H1 (cell line): ENCODE data around the gene MEGF9. TPM values are rescaled to one million over a fixed set of nuclear protein-coding genes. Genes with fewer than 3 reads are reported as not detected.

ENCODE experiments used
- ASH2L ChIP-seq: fragments of 200-600, 300-600 bp; sonication (generic); IDR thresholded peaks from one replicate; pipeline ENCODE4 v1.7.1; 2017; ENCODE audit warnings: low read length
- BCL11A ChIP-seq, 2 experiments: IDR thresholded peaks; one replicate each; pipeline ENCODE4 v1.6.1; 2011; ENCODE audit warnings: low read depth in 2 of 2, low read length in 2 of 2, mild to moderate bottlenecking in 2 of 2
- HDAC2 ChIP-seq, 2 experiments: fragments of 300-600 bp in 1 of 2; sonication (generic) in 1 of 2; IDR thresholded peaks; 2 replicates each; pipeline ENCODE4 v1.6.1; 2011 to 2012; ENCODE audit warnings: low read depth in 2 of 2, low read length in 2 of 2, mild to moderate bottlenecking in 2 of 2, moderate library complexity in 2 of 2, borderline replicate concordance in 1 of 2, inconsistent platforms in 1 of 2
- JUN ChIP-seq: IDR thresholded peaks from 2 replicates; pipeline ENCODE4 v1.6.1; 2011; ENCODE audit warnings: low read depth, mild to moderate bottlenecking, improper control_type of control experiment, low read length
- SIN3A ChIP-seq, 2 experiments: IDR thresholded peaks in 1 of 2; conservative IDR thresholded peaks in 1 of 2; 2 replicates each; pipeline ENCODE4 v1.6.1; 2011 to 2012; ENCODE audit warnings: low read length in 2 of 2, improper control_type of control experiment in 1 of 2, low read depth in 1 of 2, mild to moderate bottlenecking in 1 of 2
- SIX5 ChIP-seq: IDR thresholded peaks from 2 replicates; pipeline ENCODE4 v1.6.1; 2011; ENCODE audit warnings: mild to moderate bottlenecking, low read depth, low read length
- SRF ChIP-seq: IDR thresholded peaks from 2 replicates; pipeline ENCODE4 v1.6.1; 2011; ENCODE audit warnings: mild to moderate bottlenecking, low read depth, low read length, moderate library complexity
- SUZ12 ChIP-seq: fragments of 200-600 bp; sonication (generic); IDR thresholded peaks from 2 replicates; pipeline ENCODE4 v1.6.1; 2012; ENCODE audit warnings: mild to moderate bottlenecking, inconsistent platforms, low read length, moderate library complexity, mixed read lengths
- TBP ChIP-seq: IDR thresholded peaks from 2 replicates; pipeline ENCODE4 v1.6.1; 2011; ENCODE audit warnings: low read depth, low read length, improper control_type of control experiment
- TEAD4 ChIP-seq: IDR thresholded peaks from 2 replicates; pipeline ENCODE4 v1.6.1; 2012; ENCODE audit warnings: low read depth, low read length, inconsistent platforms, mixed read lengths
- polyA plus RNA-seq, 7 experiments: library from polyadenylated mRNA; depleted of rRNA in 3 of 7; stranded (reverse) in 5 of 7; unstranded in 2 of 7; fragments of >200 nt in 5 of 7; fragments of 200-250 nt in 2 of 7; gene quantifications; 1 replicate in 5 of 7; 2 replicates in 1 of 7; 4 replicates in 1 of 7; pipeline versions ENCODE4 v1.2.1 to v1.2.3, GENCODE V29; 2011 to 2013; ENCODE audit warnings: missing spikeins in 2 of 7, mixed read lengths in 2 of 7
- total RNA-seq: library from RNA; stranded (reverse); fragmentation: NEBNext Ultra II Directional; extraction: Animal tissue kit (Norgen Biotek cat#: 25700); gene quantifications from 2 replicates; pipeline ENCODE4 v1.2.1, GENCODE V29; 2021

Gene MEGF9
- total and polyA plus RNA-seq, 2 of the 8 experiments (the other 6 are each of a cell fraction or from before 2014, with no cell fraction given): 0.45 to 1.8 TPM

DNA sequence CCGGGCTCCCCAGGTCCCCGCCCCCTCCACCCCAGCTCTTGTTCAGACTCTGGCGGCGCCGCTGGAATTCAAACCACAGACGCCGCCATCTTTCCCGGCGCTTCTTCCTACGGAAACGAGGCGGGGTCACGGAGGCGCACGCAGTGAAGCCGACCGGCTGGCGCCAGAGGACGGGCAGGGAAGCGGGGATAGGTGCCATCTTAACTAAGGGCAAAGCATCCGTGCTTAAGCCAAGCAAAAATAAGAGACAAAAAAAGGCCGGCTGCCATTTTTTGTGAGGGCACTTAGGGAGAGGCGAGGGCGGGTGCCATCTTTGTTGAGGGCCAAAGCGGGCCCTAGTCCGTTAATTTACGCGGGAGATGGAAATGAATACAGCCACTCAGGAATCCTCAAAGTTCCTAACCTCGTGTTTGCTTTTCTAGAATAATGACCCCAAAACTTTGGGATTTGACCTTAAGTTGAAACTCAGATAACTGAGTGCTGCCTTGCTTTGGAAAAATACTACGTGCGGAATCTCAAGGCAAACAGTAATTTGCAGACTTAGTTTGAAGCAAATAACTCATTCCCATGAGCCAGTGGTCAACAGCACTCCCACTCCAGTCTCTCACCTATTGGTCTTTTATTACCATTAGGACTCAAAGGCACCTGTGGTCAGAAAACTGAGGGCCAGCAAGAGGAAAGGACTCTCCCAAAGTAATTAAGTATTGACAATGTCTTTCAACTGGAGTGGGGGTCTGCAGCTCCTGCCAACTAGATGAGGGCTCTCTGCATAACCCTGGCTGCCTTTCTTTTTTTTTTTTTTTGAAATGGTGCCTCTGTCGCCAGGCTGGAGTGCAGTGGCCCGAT, 134.0 kb downstream of the MEGF9 start, which contains the start of gene CDK5RAP2 (continued):
- TF ChIP-seq SIN3A (conservative IDR thresholded peaks at IDR 0.05 in 1 of 2, IDR thresholded peaks at IDR 0.05 in 1 of 2; ENCODE audit: low read depth in 1 of 2, low read length in 2 of 2): 0 out of 4 replicates have a peak, but pooled peaks have one; percentile 5 to 31
- TF ChIP-seq SRF: peak; percentile 53; the same call in 1 of the 2 replicates
- TF ChIP-seq JUN: no peak
- TF ChIP-seq TEAD4: no peak
- TF ChIP-seq TBP: peak; percentile 69
- TF ChIP-seq HDAC2 (IDR thresholded peaks at IDR 0.05; ENCODE audit: borderline replicate concordance in 1 of 2, low read depth in 2 of 2, low read length in 2 of 2): no peak
- TF ChIP-seq BCL11A (IDR thresholded peaks at IDR 0.05; ENCODE audit: low read depth in 2 of 2, low read length in 2 of 2): no peak
- TF ChIP-seq SIX5: peak; percentile 73
- TF ChIP-seq ASH2L: peak; percentile 59
- TF ChIP-seq SUZ12: no peak
